ENCODE measurements around the gene COQ4. TPM values are rescaled to one million over a fixed set of nuclear protein-coding genes. Genes with fewer than 3 reads are reported as not detected.
"Not testable (repeated sequence)": the region's sequence is repeated elsewhere in the genome, so short reads cannot be mapped to it uniquely, and the experiment has no call there.

Gene COQ4
- total RNA-seq, 2 experiments from 2014 or later: 33.9 to 35.6 TPM

DNA sequence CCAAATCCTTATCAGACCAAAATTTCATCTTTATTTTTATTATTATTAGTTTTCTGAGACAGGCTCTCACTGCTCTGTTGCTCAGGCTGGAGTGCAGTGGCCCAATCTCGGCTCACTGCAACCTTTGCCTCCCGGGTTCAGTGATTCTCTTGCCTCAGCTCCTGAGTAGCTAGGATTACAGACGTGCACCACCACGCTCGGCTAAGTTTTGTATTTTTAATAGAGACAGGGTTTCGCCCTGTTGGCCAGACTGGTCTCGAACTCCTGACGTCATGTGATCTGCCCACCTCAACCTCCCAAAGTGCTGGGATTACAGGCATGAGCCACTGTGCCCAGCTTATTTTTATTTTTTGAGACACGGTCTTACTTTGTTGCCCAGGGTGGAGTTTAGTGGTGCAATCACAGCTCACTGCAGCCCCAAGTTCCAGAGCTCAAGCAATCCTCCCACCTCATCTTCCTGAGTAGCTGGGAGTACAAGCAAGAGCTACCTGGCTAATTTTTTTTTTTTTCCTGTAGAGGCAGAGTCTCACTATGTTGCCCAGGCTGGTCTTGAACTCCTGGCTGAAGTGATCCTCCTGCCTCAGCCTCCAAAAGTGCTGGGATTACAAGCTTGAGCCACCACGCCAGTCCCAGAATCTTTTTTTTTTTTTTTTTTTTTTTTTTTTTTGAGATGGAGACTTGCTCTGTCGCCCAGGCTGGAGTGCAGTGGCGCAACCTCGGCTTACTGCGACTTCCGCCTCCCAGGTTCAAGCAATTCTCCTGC is 16.4 kb downstream of the COQ4 start:
- Mint-ChIP-seq H3K4me3 (peak overlapping the region; percentile 87), H3K4me1 (peaks cover 15% of the 10 kb centered on the region), H3K27ac (peak overlapping the region; percentile 31)
- POLR2A ChIA-PET; H3K27me3 Mint-ChIP-seq; H3K36me3 Mint-ChIP-seq (ENCODE audit: low read depth); DNase-seq; H3K9me3 Mint-ChIP-seq: not testable (repeated sequence)
- CTCF ChIA-PET: interaction anchor here (0.6 to 4.1 kb wide), 8 partner anchors 9 to 245 kb away, joined by 3 to 29 read pairs (median 3); no protein-coding TSS in a partner anchor

DNA sequence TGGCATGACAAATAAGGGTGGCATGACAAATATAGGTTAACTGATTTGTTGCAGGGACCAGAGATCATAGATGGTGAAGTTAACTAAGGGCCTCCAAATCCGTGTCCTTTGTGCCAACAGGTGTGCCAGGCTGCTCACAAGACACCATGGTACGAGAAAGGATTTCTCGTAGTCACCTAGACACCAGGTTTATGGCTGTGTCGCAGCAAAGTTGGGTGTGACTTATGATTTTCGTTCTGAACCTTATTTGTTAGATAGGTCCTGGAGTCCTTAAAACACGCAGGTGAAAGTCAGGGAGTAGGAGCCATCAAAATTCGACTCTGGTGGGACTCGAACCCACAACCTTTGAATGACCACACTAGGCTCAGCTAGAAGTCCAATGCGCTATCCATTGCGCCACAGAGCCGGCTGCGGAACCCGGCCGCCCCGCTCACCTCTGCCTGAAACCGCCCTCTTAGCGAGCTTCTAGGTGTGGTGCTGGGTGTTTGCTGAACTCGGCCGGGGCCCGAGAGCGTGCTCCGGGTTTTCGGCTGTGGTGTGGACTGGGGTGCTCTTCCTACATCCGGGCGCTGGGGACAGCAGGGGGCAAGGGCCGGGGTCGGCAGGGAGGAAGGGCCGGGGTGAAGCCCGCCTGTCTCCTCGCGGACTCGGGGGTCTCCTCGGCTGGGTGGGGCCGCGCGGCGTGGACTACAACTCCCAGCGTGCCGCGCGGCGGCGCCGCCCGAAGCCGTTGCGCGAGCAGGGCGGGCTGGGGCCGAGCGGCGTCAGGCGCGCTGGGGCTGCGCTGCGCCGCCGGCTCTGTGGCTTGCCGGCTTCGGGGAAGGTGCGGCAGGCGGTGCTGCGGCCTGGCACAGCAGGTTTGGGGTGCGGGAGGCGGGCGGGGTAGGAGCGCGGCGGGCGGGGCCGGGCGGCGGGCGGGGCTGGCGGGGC is 17.4 kb downstream of the COQ4 start, which contains the start of gene SLC27A4:
SLC27A4 (plus strand) TSS at position 767 of the 930 bp plus-strand sequence. CDS start 2,606 bp downstream, outside the sequence.
- peak; percentile 84 for DNase-seq
- H3K27me3 Mint-ChIP-seq: no peaks in the 10 kb centered on the region
- CTCF ChIA-PET: interaction anchor here (1.0 to 4.1 kb wide), 3 partner anchors 10 to 99 kb away, joined by 3 to 29 read pairs (median 7); no protein-coding TSS in a partner anchor
- peak within 1 kb of the TSS; percentile 87 for H3K4me3 Mint-ChIP-seq
- no peaks in the 10 kb centered on the region for H3K9me3 Mint-ChIP-seq
- peaks cover 15% of the 10 kb centered on the region for H3K4me1 Mint-ChIP-seq
- H3K36me3 Mint-ChIP-seq (ENCODE audit: low read depth): peaks cover 4% of the 10 kb centered on the region
- POLR2A ChIA-PET: interaction anchor here (0.7 kb wide), 1 partner anchor 25 kb away, joined by 4 read pairs; no protein-coding TSS in a partner anchor
- peak within 1 kb of the TSS; percentile 91 for H3K27ac Mint-ChIP-seq

DNA sequence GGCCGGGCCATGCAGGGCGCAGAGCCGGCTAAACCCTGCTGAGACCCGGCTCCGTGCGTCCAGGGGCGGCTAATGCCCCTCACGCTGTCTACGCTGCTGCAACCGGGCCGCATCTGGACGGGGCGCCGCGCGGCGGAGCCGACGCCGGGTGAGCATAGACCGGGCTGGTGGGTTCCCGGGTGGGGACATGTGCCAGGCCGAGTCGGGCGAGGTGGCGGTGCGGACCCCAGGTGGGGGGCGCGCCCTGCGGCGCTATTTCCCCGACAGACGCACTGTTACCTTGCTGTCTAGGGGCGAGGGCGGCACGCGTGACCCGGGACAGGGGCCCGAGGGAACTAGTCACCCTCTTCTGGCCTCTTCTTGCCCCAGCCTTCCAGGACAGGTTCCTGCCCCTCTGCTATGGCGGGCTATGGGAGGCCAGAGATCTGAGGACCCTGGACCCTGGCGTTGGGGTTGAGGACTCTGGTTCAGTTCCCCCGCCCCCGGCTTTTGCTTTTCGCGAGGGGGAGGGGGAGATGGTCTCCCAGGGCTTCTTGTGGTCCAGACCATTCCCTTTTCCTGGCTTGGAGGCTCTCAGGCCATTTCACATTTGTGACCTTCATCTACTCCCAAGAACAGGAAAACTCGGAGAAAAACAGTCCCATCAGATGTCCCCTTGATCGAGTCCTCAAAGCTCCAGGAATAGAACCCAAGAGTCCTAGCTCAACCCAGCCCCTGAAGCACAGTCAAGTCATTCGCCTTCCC is 18.2 kb downstream of the COQ4 start:
- Mint-ChIP-seq H3K27ac (peak overlapping the region; percentile 91), H3K4me1 (peaks cover 15% of the 10 kb centered on the region), H3K27me3 (no peaks in the 10 kb centered on the region), H3K9me3 (no peaks in the 10 kb centered on the region), H3K36me3 (ENCODE audit: low read depth) (peaks cover 4% of the 10 kb centered on the region), H3K4me3 (peak overlapping the region; percentile 87)
- ChIA-PET POLR2A (interaction anchor here (1.0 kb wide), 1 partner anchor 71 kb away, joined by 3 read pairs; no protein-coding TSS in a partner anchor), CTCF (interaction anchor here (0.6 to 4.1 kb wide), 13 partner anchors 8 to 577 kb away, joined by 3 to 29 read pairs (median 4); no protein-coding TSS in a partner anchor)
- peak; percentile 24 for DNase-seq

DNA sequence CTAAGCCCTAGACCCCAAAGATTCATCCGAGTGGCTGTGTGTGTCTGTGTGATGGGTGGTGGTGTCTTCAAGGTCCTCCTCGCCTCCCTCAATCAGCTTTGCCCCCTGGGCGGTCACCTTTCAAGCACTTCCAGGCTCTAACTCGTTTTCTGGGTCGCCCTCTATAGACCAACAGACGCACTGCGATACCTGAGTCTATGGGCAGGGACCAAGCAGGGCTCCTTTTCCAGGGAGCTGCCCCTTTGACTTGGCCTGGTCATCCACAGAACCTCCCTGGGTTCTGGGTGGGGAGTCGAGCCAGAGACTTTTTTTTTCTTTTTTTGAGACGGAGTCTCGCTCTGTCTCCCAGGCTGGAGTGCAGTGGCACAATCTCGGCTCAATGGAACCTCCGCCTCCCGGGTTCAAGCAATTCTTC is 18.8 kb downstream of the COQ4 start:
- no peaks in the 10 kb centered on the region for H3K9me3 Mint-ChIP-seq
- H3K4me1 Mint-ChIP-seq: peaks cover 15% of the 10 kb centered on the region
- H3K27ac Mint-ChIP-seq: peak overlapping the region; percentile 91
- DNase-seq: peak; percentile 81
- ChIA-PET CTCF (interaction anchor here (0.6 to 4.1 kb wide), 14 partner anchors 8 to 577 kb away, joined by 3 to 29 read pairs (median 4); partner anchors contain the start of gene ENDOG), POLR2A (interaction anchor here (1.0 kb wide), 1 partner anchor 70 kb away, joined by 3 read pairs; no protein-coding TSS in a partner anchor)
- H3K27me3 Mint-ChIP-seq: no peaks in the 10 kb centered on the region
- peak overlapping the region; percentile 87 for H3K4me3 Mint-ChIP-seq
- peaks cover 4% of the 10 kb centered on the region for H3K36me3 Mint-ChIP-seq (ENCODE audit: low read depth)

DNA sequence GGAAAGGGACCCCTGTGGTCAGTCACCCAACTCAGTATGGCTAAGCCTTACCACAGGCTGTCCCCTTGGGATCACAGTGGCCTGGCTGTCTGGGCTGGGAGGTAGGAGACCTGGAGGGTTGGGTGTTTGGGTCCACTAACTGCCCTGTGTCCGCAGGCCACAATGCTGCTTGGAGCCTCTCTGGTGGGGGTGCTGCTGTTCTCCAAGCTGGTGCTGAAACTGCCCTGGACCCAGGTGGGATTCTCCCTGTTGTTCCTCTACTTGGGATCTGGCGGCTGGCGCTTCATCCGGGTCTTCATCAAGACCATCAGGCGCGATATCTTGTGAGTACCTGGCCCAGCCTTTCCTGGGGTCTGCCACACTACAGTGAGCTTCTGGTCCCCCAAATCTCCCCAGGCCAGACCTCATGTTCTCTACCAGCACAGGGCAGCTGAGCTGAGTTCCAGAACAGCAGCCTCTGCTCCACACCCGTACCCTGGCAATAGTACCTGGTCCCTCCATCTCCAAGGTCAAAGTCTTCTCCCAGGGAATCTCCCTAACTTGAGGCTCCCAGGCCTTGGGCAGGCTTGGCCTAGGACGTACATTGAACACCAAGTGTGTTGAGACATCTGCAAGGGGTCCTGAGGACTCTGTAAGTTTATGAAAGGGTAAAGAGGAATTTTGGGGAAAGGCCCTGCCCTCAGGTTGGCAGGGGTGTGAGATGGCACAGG is 20.5 kb downstream of the COQ4 start:
- no peak for DNase-seq
- Mint-ChIP-seq H3K36me3 (ENCODE audit: low read depth) (peaks cover 6% of the 10 kb centered on the region), H3K27ac (no peak overlapping the region), H3K9me3 (no peaks in the 10 kb centered on the region), H3K4me1 (peaks cover 15% of the 10 kb centered on the region), H3K4me3 (no peak overlapping the region), H3K27me3 (no peaks in the 10 kb centered on the region)
- POLR2A ChIA-PET: no interaction called here
- CTCF ChIA-PET: no interaction called here

DNA sequence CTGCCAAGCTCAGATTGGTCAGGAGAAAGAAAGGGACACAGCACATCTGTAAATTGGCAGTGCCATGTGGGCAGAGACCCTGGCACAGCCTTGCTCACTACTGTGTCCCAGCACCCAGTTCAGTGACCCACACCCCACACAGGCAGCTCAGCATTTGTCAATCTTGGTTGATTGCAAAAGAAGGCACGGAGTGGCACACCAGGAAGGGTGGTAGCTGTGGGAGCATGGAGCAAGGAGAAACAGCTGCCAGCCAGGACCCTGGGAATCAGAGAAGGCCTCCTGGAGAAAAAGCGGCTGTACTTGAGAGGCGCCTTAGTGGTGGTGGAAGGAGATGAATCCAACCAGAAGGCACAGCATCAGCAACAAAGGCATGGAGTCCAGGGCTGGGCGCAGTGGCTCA is 21.2 kb downstream of the COQ4 start:
- CTCF ChIA-PET: interaction anchor here (1.5 to 1.7 kb wide), 2 partner anchors 19 to 47 kb away, joined by 3 to 6 read pairs; no protein-coding TSS in a partner anchor
- peaks cover 15% of the 10 kb centered on the region for H3K4me1 Mint-ChIP-seq
- DNase-seq: no peak
- no peaks in the 10 kb centered on the region for H3K27me3 Mint-ChIP-seq
- POLR2A ChIA-PET: no interaction called here
- peaks cover 6% of the 10 kb centered on the region for H3K36me3 Mint-ChIP-seq (ENCODE audit: low read depth)
- H3K4me3 Mint-ChIP-seq: no peak overlapping the region
- no peak overlapping the region for H3K27ac Mint-ChIP-seq
- H3K9me3 Mint-ChIP-seq: no peaks in the 10 kb centered on the region

DNA sequence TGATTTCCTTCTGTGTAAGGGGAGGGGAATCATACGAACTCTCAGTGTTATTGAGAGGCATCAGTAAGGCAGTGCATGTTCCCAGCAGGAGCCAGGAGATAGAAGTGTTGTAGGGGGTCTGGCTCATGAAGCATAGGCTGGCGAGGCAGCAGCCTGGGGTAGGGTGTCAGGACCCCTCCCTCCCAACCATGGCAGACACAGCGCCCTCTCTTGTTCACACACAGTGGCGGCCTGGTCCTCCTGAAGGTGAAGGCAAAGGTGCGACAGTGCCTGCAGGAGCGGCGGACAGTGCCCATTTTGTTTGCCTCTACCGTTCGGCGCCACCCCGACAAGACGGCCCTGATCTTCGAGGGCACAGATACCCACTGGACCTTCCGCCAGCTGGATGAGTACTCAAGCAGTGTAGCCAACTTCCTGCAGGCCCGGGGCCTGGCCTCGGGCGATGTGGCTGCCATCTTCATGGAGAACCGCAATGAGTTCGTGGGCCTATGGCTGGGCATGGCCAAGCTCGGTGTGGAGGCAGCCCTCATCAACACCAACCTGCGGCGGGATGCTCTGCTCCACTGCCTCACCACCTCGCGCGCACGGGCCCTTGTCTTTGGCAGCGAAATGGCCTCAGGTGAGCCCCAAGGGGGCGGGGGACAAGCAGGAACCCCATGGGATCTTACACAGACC is 22.4 kb downstream of the COQ4 start:
- Mint-ChIP-seq H3K4me3 (no peak overlapping the region), H3K27ac (no peak overlapping the region), H3K27me3 (no peaks in the 10 kb centered on the region), H3K36me3 (ENCODE audit: low read depth) (peaks cover 9% of the 10 kb centered on the region), H3K4me1 (peaks cover 9% of the 10 kb centered on the region), H3K9me3 (no peaks in the 10 kb centered on the region)
- ChIA-PET CTCF (interaction anchor here (0.6 to 1.7 kb wide), 6 partner anchors 15 to 455 kb away, joined by 3 to 6 read pairs (median 3); no protein-coding TSS in a partner anchor), POLR2A (no interaction called here)
- no peak for DNase-seq

DNA sequence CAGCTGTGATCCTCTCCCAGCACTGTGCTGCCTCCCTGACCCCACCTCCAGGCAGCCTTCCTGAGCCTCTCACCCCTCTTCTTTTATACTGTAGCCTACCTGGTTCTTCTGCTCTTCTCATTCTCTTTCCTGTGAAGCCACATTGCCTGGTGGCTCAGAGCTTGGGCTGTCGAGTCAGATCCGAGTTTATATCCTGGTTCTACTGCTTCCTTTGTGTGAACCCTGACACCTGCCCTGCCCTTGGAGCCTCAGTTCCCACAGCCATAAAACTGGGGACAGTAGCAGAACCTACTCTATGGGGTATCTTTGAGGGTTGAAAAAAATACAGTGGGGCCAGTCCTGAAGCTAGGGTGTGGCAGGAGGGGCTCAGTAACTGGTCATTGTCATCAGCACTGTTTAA is 26.5 kb downstream of the COQ4 start:
- Mint-ChIP-seq H3K27me3 (no peaks in the 10 kb centered on the region), H3K4me1 (no peaks in the 10 kb centered on the region), H3K4me3 (no peak overlapping the region), H3K9me3 (no peaks in the 10 kb centered on the region), H3K27ac (no peak overlapping the region), H3K36me3 (ENCODE audit: low read depth) (peaks cover 12% of the 10 kb centered on the region)
- no peak for DNase-seq
- ChIA-PET CTCF (interaction anchor here (1.1 to 4.4 kb wide), 3 partner anchors 8 to 12 kb away, joined by 4 to 21 read pairs (median 4); no protein-coding TSS in a partner anchor), POLR2A (no interaction called here)

DNA sequence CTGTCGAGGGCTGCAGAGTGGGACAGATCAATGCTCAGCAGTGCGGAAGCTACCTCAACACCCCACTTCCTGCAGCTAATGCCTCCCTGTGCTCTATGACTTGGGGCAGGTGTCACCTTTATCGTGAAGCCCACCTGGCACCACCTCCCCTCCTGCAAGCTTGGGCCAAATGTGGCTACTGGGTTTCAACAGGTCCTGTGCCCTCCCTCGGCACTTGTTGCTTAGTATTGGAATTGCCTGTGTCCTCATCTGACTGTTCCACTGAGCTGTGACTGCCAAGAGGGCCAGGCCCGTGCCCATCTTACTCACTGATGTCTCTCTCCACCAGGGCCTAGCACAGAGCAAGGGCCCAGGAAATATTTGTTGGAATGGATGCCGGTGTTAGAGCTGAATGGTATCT is 27.1 kb downstream of the COQ4 start:
- H3K27ac Mint-ChIP-seq: no peak overlapping the region
- no peaks in the 10 kb centered on the region for H3K9me3 Mint-ChIP-seq
- ChIA-PET POLR2A (no interaction called here), CTCF (interaction anchor here (1.1 to 4.4 kb wide), 3 partner anchors 8 to 11 kb away, joined by 4 to 21 read pairs (median 4); no protein-coding TSS in a partner anchor)
- peaks cover 11% of the 10 kb centered on the region for H3K36me3 Mint-ChIP-seq (ENCODE audit: low read depth)
- H3K4me3 Mint-ChIP-seq: no peak overlapping the region
- no peaks in the 10 kb centered on the region for H3K4me1 Mint-ChIP-seq
- H3K27me3 Mint-ChIP-seq: no peaks in the 10 kb centered on the region
- DNase-seq: no peak

DNA sequence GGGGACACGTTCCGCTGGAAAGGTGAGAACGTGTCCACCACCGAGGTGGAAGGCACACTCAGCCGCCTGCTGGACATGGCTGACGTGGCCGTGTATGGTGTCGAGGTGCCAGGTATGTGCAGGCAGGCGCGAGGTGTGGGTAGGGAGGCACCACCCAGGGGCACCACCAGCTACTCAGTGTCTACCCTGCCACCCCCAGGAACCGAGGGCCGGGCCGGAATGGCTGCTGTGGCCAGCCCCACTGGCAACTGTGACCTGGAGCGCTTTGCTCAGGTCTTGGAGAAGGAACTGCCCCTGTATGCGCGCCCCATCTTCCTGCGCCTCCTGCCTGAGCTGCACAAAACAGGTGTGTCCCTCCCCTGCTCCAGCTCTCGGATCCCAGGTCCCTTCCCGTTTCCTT is 32.8 kb downstream of the COQ4 start:
- Mint-ChIP-seq H3K4me1 (no peaks in the 10 kb centered on the region), H3K9me3 (no peaks in the 10 kb centered on the region), H3K27ac (no peak overlapping the region), H3K27me3 (no peaks in the 10 kb centered on the region), H3K4me3 (no peak overlapping the region), H3K36me3 (ENCODE audit: low read depth) (peaks cover 5% of the 10 kb centered on the region)
- POLR2A ChIA-PET: interaction anchor here (0.6 to 0.9 kb wide), 2 partner anchors 440 to 454 kb away, joined by 3 to 8 read pairs; no protein-coding TSS in a partner anchor
- CTCF ChIA-PET: no interaction called here
- DNase-seq: no peak

DNA sequence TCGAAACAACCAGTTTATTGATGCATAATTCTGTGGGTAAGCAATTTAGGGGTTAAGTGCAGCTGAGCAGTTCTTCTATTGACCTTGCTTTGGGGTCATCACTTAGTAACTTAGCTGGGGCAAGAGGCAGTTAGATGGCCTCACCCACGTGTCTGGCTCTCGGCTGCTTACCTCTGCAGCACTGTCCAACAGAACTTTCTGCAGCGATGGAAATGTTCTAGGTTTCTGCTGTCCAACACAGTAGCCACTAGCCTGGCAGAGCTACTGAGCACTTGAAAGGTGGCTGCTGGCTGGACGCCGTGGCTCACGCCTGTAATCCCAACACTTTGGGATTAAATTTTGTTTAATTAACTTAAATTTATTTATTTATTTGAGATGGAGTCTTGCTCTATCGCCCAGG is 35.5 kb downstream of the COQ4 start:
- DNase-seq: no peak
- POLR2A ChIA-PET: no interaction called here
- Mint-ChIP-seq H3K9me3 (no peaks in the 10 kb centered on the region), H3K4me3 (no peak overlapping the region), H3K27me3 (no peaks in the 10 kb centered on the region), H3K4me1 (peaks cover 14% of the 10 kb centered on the region), H3K36me3 (ENCODE audit: low read depth) (no peaks in the 10 kb centered on the region), H3K27ac (no peak overlapping the region)
- CTCF ChIA-PET: interaction anchor here (1.4 to 6.2 kb wide), 2 partner anchors 9 to 18 kb away, joined by 4 to 29 read pairs; partner anchors contain the start of gene SLC27A4
